K562 (cell line): ENCODE results near the gene ZNF564. TPM values are rescaled to one million over a fixed set of nuclear protein-coding genes. Genes with fewer than 3 reads are reported as not detected.

Experiments used
- BCOR ChIP-seq: fragments of 450-650 bp; IDR thresholded peaks from 2 replicates; pipeline ENCODE4 v1.6.1; 2016
- C11orf30 ChIP-seq: fragments of 450-650 bp; IDR thresholded peaks from 2 replicates; pipeline ENCODE4 v1.6.1; 2016; ENCODE audit warnings: low read depth, mild to moderate bottlenecking
- CBX8 ChIP-seq: fragments of 200-600 bp; sonication (generic); IDR thresholded peaks from 2 replicates; pipeline ENCODE4 v1.6.1; 2012; ENCODE audit warnings: borderline replicate concordance, mixed run types, low read depth, mild to moderate bottlenecking, moderate library complexity, mixed read lengths, low read length, control low read depth, inconsistent platforms; ENCODE audit not compliant: poor library complexity, severe bottlenecking; ENCODE audit errors: extremely low read depth
- CHD2 ChIP-seq: IDR thresholded peaks from 2 replicates; pipeline ENCODE4 v1.6.1; 2011; ENCODE audit warnings: low read depth, low read length
- EP400 ChIP-seq: fragments of 450-650 bp; IDR thresholded peaks from 2 replicates; pipeline ENCODE4 v1.6.1; 2017; ENCODE audit warnings: antibody characterized with exemption, mild to moderate bottlenecking, moderate library complexity
- FOXP1 ChIP-seq: sonication (generic); formaldehyde crosslinking; IDR thresholded peaks from 2 replicates; pipeline ENCODE4 v1.8.0; 2022; ENCODE audit warnings: mild to moderate bottlenecking, missing genetic modification reagents
- HMG20B ChIP-seq: fragments of 250-450 bp; sonication (Bioruptor Pico); IDR thresholded peaks from 2 replicates; pipeline ENCODE4 v1.5.0; 2021; ENCODE audit warnings: mild to moderate bottlenecking
- HNRNPL ChIP-seq: fragments of 200-400 bp; formaldehyde crosslinking; IDR thresholded peaks from 2 replicates; pipeline ENCODE4 v1.6.1; 2017; ENCODE audit warnings: low read depth, mild to moderate bottlenecking, low read length
- IFI16 ChIP-seq: fragments of 250-450 bp; sonication (Bioruptor Pico); IDR thresholded peaks from 2 replicates; pipeline ENCODE4 v2.1.2; 2022; ENCODE audit warnings: mild to moderate bottlenecking, inconsistent platforms
- IRF2 ChIP-seq: sonication (generic); formaldehyde crosslinking; IDR thresholded peaks from 2 replicates; pipeline ENCODE4 v1.8.1; 2022; ENCODE audit warnings: mild to moderate bottlenecking, missing genetic modification reagents
- MEF2A ChIP-seq: IDR thresholded peaks from 2 replicates; pipeline ENCODE4 v1.6.1; 2011; ENCODE audit warnings: low read depth, mild to moderate bottlenecking, low read length, moderate library complexity; ENCODE audit not compliant: control insufficient read depth
- NCOA2 ChIP-seq, 2 experiments: fragments of 450-650 bp; IDR thresholded peaks; 2 replicates each; pipeline ENCODE4 v1.6.1; 2018; ENCODE audit warnings: mild to moderate bottlenecking in 2 of 2, moderate library complexity in 1 of 2; ENCODE audit not compliant: partially characterized antibody in 2 of 2
- PHF8 ChIP-seq: fragments of 200-600 bp; sonication (generic); IDR thresholded peaks from 2 replicates; pipeline ENCODE4 v1.6.1; 2012; ENCODE audit warnings: mixed run types, mild to moderate bottlenecking, inconsistent platforms, low read length, moderate library complexity, borderline replicate concordance
- PTBP1 ChIP-seq: fragments of 200-400 bp; formaldehyde crosslinking; IDR thresholded peaks from 2 replicates; pipeline ENCODE4 v1.6.1; 2017; ENCODE audit warnings: low read depth, low read length
- RBM34 ChIP-seq: fragments of 200-400 bp; formaldehyde crosslinking; IDR thresholded peaks from 2 replicates; pipeline ENCODE4 v1.6.1; 2018; ENCODE audit warnings: low read length, borderline replicate concordance; ENCODE audit not compliant: insufficient read depth
- SAFB2 ChIP-seq: fragments of 200-400 bp; formaldehyde crosslinking; IDR thresholded peaks from 2 replicates; pipeline ENCODE4 v1.6.1; 2018; ENCODE audit warnings: borderline replicate concordance, low read length, low read depth, moderate library complexity; ENCODE audit not compliant: severe bottlenecking
- SMC3 ChIP-seq: conservative IDR thresholded peaks from 2 replicates; pipeline ENCODE4 v1.6.1; 2011; ENCODE audit warnings: low read depth, low read length, improper control_type of control experiment; ENCODE audit not compliant: insufficient read depth
- SOX6 ChIP-seq: fragments of 450-650 bp; IDR thresholded peaks from 2 replicates; pipeline ENCODE4 v1.6.1; 2014; ENCODE audit warnings: mild to moderate bottlenecking
- SREBF1 ChIP-seq: fragments of 150-350 bp; IDR thresholded peaks from 2 replicates; pipeline ENCODE4 v1.6.1; 2014; ENCODE audit warnings: antibody characterized with exemption, low read depth, low read length, borderline replicate concordance
- ZKSCAN8 ChIP-seq: fragments of 200-800 bp; sonication (Bioruptor generic); IDR thresholded peaks from 2 replicates; pipeline ENCODE4 v1.6.1; 2016; ENCODE audit warnings: missing genetic modification characterization, missing compliant biosample characterization
- ZNF77 ChIP-seq: fragments of 250-450 bp; sonication (Bioruptor Pico); IDR thresholded peaks from 2 replicates; pipeline ENCODE4 v1.5.0; 2020
- ZNF79 ChIP-seq: fragments of 250-450 bp; sonication (Bioruptor Pico); IDR thresholded peaks from 2 replicates; pipeline ENCODE4 v1.4.0; 2020; ENCODE audit warnings: low read depth, mild to moderate bottlenecking, moderate library complexity
- ZSCAN29 ChIP-seq: fragments of 450-650 bp; IDR thresholded peaks from 2 replicates; pipeline ENCODE4 v1.6.1; 2017
- polyA plus RNA-seq, 8 experiments: library from polyadenylated mRNA; depleted of rRNA in 4 of 8; stranded (reverse) in 5 of 8; unstranded in 3 of 8; fragments of >200 nt; fragmentation: Nextera tagmentation in 2 of 8; fragmentation: Illumina TruSeq in 1 of 8; extraction: Ambion mirVana in 2 of 8; extraction: Trizol in 1 of 8; gene quantifications; 2 replicates each; pipeline versions ENCODE4 v1.2.1 to v1.2.3, GENCODE V29; 2011 to 2014; ENCODE audit warnings: inconsistent platforms in 1 of 8, missing spikeins in 1 of 8
- total RNA-seq, 7 experiments: library from RNA; depleted of rRNA in 6 of 7; stranded (reverse); fragments of >200 nt in 6 of 7; fragmentation: Illumina TruSeq in 2 of 7; extraction: Trizol in 2 of 7; gene quantifications; 2 replicates each; pipeline versions ENCODE4 v1.2.1 to v1.2.3, GENCODE V29; 2011 to 2021; ENCODE audit warnings: low replicate concordance in 1 of 7
- TF ChIP-seq, protein P1 (sequence below): fragments of 250-450 bp; sonication (Bioruptor Pico); IDR thresholded peaks from 2 replicates; pipeline ENCODE4 v1.8.0; 2021; ENCODE audit warnings: mild to moderate bottlenecking, moderate library complexity
- TF ChIP-seq, protein P2 (sequence below): sonication (generic); formaldehyde crosslinking; IDR thresholded peaks from 2 replicates; pipeline ENCODE4 v1.8.0; 2022; ENCODE audit warnings: mild to moderate bottlenecking, missing genetic modification reagents
- TF ChIP-seq, protein P3 (sequence below): IDR thresholded peaks from 2 replicates; pipeline ENCODE4 v1.6.1; 2016; ENCODE audit warnings: missing genetic modification characterization, missing compliant biosample characterization

Gene ZNF564
- total and polyA plus RNA-seq, 9 of the 15 experiments (the other 6 are each of a cell fraction or from before 2014, with no cell fraction given): 1.4 to 8.1 (median 5.6) TPM

DNA sequence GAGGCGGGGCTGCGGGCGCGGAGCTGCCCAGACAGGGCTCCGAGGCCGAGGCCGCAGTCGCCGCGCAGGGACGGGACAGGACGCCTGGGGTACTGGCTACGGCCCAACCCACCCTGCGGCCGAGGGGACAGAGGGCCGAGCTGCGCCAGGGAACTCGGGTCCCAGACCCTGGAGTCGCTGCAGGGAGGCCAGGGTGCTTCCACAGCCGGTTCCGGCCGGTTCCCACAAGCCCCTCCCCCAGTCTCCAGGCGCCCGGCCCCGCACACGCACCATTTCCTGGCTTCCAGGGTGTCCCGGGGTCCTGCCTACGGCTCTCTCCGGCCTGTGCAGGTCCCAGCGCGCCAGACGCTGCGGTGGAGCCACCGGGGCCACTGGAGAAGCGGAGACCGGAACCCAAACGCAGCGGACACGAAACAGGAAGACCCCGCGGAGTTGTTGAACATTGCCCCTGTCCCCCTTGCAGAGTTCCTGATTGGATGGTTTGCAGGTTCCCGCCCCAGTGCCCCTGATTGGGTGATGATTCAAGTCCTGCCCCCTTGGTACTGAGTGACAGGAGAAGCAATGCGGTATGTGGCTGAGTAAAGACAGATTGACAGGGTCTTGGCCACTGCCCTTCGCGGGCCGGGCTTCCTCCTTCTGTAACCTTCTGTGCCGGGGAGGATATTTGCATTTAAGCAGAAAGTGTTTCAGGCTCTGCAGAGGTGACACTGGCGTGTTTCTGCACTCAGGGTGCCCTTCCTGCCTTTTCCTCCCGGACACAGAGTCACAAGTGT, at the start of gene ZNF564 (continued):
- TF ChIP-seq EP400 (peak; percentile 94), BCOR (no peak; the same call in 1 of the 2 replicates), SOX6 (no peak; the same call in 1 of the 2 replicates), SREBF1 (no peak), IFI16 (CRISPR knock-in tag) (no peak), MEF2A (no peak), SMC3 (no peak; the same call in 1 of the 2 replicates), PTBP1 (no peak), SAFB2 (no peak), RBM34 (no peak), HMG20B (no peak), ZKSCAN8 (CRISPR knock-in tag) (no peak), HNRNPL (no peak), NCOA2 (IDR thresholded peaks at IDR 0.05; ENCODE audit: partially characterized antibody in 2 of 2) (no peak), CHD2 (peak; percentile 80), ZSCAN29 (no peak), PHF8 (peak; percentile 87), ZNF77 (CRISPR knock-in tag) (no peak), ZNF79 (CRISPR knock-in tag) (no peak), CBX8 (no peak), FOXP1 (CRISPR knock-in tag) (peak; percentile 52; the same call in 1 of the 2 replicates), C11orf30 (peak; percentile 82), IRF2 (CRISPR knock-in tag) (no peak)
- TF ChIP-seq, protein P1, sequence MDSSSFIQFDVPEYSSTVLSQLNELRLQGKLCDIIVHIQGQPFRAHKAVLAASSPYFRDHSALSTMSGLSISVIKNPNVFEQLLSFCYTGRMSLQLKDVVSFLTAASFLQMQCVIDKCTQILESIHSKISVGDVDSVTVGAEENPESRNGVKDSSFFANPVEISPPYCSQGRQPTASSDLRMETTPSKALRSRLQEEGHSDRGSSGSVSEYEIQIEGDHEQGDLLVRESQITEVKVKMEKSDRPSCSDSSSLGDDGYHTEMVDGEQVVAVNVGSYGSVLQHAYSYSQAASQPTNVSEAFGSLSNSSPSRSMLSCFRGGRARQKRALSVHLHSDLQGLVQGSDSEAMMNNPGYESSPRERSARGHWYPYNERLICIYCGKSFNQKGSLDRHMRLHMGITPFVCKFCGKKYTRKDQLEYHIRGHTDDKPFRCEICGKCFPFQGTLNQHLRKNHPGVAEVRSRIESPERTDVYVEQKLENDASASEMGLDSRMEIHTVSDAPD (CRISPR knock-in tag): no peak
- TF ChIP-seq, protein P2, sequence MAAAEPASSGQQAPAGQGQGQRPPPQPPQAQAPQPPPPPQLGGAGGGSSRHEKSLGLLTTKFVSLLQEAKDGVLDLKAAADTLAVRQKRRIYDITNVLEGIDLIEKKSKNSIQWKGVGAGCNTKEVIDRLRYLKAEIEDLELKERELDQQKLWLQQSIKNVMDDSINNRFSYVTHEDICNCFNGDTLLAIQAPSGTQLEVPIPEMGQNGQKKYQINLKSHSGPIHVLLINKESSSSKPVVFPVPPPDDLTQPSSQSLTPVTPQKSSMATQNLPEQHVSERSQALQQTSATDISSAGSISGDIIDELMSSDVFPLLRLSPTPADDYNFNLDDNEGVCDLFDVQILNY (CRISPR knock-in tag): no peak; the same call in 1 of the 2 replicates
- TF ChIP-seq, protein P3, sequence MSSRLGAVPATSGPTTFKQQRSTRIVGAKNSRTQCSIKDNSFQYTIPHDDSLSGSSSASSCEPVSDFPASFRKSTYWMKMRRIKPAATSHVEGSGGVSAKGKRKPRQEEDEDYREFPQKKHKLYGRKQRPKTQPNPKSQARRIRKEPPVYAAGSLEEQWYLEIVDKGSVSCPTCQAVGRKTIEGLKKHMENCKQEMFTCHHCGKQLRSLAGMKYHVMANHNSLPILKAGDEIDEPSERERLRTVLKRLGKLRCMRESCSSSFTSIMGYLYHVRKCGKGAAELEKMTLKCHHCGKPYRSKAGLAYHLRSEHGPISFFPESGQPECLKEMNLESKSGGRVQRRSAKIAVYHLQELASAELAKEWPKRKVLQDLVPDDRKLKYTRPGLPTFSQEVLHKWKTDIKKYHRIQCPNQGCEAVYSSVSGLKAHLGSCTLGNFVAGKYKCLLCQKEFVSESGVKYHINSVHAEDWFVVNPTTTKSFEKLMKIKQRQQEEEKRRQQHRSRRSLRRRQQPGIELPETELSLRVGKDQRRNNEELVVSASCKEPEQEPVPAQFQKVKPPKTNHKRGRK (tag): no peak
